ENCODE measurements around the gene BLOC1S6.

Gene BLOC1S6

GRCh38 chr15:45587095-45587862 lies at the start of gene BLOC1S6:
BLOC1S6 (plus strand) TSS chr15:45587379; CDS start chr15:45587444, 65 bp downstream.
- TF ChIP-seq CTCF (IDR thresholded peaks at IDR 0.05): no peak

GRCh38 chr15:45539680-45540079 lies 47.5 kb upstream of the BLOC1S6 start:
- no peak for TF ChIP-seq CTCF (IDR thresholded peaks at IDR 0.05)

GRCh38 chr15:45540531-45540930 lies 46.6 kb upstream of the BLOC1S6 start:
- no peak for TF ChIP-seq CTCF (IDR thresholded peaks at IDR 0.05)

GRCh38 chr15:45543051-45543450 lies 44.1 kb upstream of the BLOC1S6 start:
- no peak for TF ChIP-seq CTCF (IDR thresholded peaks at IDR 0.05)

- no peak for TF ChIP-seq CTCF (IDR thresholded peaks at IDR 0.05)
Observed at GRCh38 chr15:45544266-45545023, 42.7 kb upstream of the BLOC1S6 start.

GRCh38 chr15:45546789-45547188 lies 40.4 kb upstream of the BLOC1S6 start:
- TF ChIP-seq CTCF (IDR thresholded peaks at IDR 0.05): no peak

GRCh38 chr15:45548753-45549520 lies 38.2 kb upstream of the BLOC1S6 start:
- no peak for TF ChIP-seq CTCF (IDR thresholded peaks at IDR 0.05)

Data from LNCAP (cell line).